Kidney epithelial cell (primary cell): ENCODE measurements around the gene PAPSS2. TPM values are rescaled to one million over a fixed set of nuclear protein-coding genes. Genes with fewer than 3 reads are reported as not detected.

Experiments
- DNase-seq: peaks from one replicate; pipeline ENCODE4 v3.0.0-alpha.2; 2010; ENCODE audit warnings: low read depth
- H3K27me3 ChIP-seq: 2 replicates; pipeline ENCODE4 v1.6.0; 2011; ENCODE audit warnings: low read length; ENCODE audit not compliant: control insufficient read depth, insufficient read depth
- H3K36me3 ChIP-seq: 2 replicates; pipeline ENCODE4 v1.5.1; 2011; ENCODE audit warnings: low read length; ENCODE audit not compliant: control insufficient read depth, insufficient read depth
- H3K4me3 ChIP-seq: 2 replicates; pipeline ENCODE4 v1.5.1; 2011; ENCODE audit warnings: low read depth, mild to moderate bottlenecking, control low read depth, low read length
- total RNA-seq: library from RNA; depleted of rRNA; stranded (reverse); fragments of >200 nt; gene quantifications from 2 replicates; pipeline ENCODE4 v1.2.3, GENCODE V29; 2015
- TF ChIP-seq, protein P1 (sequence below): IDR thresholded peaks from 2 replicates; pipeline ENCODE4 v1.5.1; 2011; ENCODE audit warnings: mild to moderate bottlenecking, moderate library complexity, low read length, control low read depth, inconsistent platforms; ENCODE audit not compliant: insufficient read depth, poor library complexity, severe bottlenecking

The PAPSS2 gene
- total RNA-seq, 1 donor from 2014 or later, result 11.4 TPM

DNA sequence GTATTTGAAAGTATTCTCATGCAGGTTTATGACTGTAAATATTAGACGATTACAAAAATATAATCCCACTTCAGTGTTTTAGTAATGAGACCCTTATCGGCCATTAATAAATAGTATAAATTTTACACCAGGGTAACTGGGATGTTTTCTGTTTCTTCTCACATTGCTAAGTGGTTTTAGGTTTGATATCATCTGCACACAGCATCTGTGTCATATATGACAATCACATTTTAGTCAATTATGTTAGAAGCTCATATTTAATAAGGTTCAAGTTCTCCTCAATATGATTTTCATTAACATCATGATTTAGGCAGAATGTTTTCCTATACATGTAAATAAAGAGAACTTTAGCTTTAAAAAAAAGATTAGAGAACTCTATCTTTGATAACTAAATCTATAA, 91.6 kb downstream of the PAPSS2 start:
- Histone ChIP-seq H3K27me3 (no peaks in the 10 kb centered on the region), H3K36me3 (no peaks in the 10 kb centered on the region), H3K4me3 (no peak overlapping the region)
- no peak for DNase-seq
- TF ChIP-seq, protein P1, sequence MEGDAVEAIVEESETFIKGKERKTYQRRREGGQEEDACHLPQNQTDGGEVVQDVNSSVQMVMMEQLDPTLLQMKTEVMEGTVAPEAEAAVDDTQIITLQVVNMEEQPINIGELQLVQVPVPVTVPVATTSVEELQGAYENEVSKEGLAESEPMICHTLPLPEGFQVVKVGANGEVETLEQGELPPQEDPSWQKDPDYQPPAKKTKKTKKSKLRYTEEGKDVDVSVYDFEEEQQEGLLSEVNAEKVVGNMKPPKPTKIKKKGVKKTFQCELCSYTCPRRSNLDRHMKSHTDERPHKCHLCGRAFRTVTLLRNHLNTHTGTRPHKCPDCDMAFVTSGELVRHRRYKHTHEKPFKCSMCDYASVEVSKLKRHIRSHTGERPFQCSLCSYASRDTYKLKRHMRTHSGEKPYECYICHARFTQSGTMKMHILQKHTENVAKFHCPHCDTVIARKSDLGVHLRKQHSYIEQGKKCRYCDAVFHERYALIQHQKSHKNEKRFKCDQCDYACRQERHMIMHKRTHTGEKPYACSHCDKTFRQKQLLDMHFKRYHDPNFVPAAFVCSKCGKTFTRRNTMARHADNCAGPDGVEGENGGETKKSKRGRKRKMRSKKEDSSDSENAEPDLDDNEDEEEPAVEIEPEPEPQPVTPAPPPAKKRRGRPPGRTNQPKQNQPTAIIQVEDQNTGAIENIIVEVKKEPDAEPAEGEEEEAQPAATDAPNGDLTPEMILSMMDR, result no peak

DNA sequence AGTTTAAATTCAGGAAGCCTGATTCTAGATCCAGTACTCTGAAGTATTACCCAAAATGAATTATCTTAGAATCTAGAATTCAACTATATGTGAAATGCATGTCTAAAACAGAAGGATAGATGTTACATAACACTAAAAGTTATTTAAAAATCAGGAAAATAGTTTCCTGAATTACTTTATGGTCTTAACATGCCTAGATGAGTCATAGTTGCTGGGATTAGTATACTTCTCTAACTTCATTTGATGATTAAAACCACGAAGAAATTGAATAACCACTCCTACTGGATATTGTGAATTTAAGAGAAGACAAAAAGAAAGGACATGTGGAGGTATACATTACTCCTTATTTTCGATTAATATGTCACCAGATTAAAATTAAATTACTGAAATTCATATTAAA, 92.9 kb downstream of the PAPSS2 start:
- TF ChIP-seq, protein P1, result no peak
- no peak for DNase-seq
- Histone ChIP-seq H3K36me3 (no peaks in the 10 kb centered on the region), H3K4me3 (no peak overlapping the region), H3K27me3 (no peaks in the 10 kb centered on the region)

DNA sequence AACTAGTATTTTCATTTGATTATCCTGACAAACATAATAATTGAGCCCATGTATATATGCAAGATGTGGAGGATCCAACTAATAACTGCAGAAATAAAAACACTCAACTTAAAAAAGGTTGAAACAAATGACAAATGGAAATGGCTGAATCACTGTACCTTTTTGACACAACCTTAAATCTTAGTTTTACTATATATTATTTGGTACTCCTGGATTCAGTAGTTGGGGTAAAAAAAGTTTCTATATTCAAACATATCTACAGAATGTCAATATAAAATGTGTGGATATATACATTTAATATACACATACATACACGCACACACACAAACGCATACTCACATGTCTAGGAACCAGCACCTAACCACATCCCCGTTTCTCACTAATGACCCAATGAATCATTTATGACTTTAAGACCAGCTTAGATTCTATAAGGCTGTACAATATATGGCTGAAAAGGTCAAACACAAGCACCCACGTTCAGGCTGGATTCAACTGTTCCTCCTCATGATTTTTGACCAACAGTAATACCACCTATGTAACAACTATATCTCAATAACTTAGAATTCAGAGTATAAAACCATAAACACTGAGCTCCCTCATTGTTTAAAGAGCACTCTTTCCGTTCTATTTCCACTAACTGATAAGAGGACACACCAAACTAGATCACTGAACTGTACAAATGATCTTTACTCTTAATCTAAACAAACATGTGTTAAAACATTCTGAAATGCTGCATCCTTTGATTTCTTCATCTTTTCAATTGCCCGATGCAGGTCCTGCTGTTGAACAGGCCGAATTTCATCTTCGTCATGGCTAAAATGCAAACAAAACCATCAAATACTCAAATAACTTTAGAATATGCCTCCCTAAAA, 94.6 kb downstream of the PAPSS2 start:
- H3K27me3 ChIP-seq, result no peaks in the 10 kb centered on the region
- DNase-seq, result no peak
- H3K36me3 ChIP-seq, result no peaks in the 10 kb centered on the region
- H3K4me3 ChIP-seq, result no peak overlapping the region
- TF ChIP-seq, protein P1, result no peak

DNA sequence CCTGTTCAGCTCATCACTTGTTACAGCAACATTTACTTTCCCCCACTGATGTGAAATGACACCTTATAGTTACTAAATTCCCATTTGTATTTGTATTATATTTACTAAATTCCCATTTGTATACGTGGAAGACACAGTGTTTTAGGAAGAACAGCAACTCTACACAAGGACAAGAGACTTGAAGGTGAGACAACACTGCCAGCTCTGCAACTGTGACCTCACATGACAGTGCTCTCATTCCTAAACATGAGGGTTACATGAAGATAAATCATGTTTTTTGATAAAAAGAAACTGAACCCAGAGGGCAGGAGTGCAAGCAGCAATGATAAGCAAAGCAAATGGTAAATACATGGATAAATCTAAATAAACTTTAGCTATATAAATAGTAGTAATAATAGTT, 98.0 kb downstream of the PAPSS2 start:
- no peaks in the 10 kb centered on the region for H3K36me3 ChIP-seq
- no peaks in the 10 kb centered on the region for H3K27me3 ChIP-seq
- DNase-seq, result no peak
- no peak overlapping the region for H3K4me3 ChIP-seq
- TF ChIP-seq, protein P1, result no peak

DNA sequence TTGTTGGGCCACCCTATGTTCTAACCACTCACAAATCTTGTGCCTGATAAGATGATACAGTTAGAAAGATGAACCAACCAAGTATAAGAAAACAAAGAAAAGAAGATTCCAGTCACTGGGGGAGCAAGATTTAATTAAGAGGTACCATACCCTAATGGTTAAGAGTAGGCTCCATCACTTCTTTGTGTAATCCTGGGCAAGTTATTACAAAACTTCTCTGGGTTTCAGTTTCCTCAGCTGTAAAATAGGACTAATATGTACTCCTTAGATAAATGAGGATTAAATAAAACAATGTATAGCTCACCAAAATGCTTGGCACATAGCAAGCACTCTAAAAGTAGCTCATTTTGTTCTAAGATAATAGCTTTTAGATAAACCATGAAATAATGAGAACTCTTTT, 99.9 kb downstream of the PAPSS2 start:
- Histone ChIP-seq H3K4me3 (no peak overlapping the region), H3K27me3 (no peaks in the 10 kb centered on the region), H3K36me3 (no peaks in the 10 kb centered on the region)
- TF ChIP-seq, protein P1, result no peak
- no peak for DNase-seq

DNA sequence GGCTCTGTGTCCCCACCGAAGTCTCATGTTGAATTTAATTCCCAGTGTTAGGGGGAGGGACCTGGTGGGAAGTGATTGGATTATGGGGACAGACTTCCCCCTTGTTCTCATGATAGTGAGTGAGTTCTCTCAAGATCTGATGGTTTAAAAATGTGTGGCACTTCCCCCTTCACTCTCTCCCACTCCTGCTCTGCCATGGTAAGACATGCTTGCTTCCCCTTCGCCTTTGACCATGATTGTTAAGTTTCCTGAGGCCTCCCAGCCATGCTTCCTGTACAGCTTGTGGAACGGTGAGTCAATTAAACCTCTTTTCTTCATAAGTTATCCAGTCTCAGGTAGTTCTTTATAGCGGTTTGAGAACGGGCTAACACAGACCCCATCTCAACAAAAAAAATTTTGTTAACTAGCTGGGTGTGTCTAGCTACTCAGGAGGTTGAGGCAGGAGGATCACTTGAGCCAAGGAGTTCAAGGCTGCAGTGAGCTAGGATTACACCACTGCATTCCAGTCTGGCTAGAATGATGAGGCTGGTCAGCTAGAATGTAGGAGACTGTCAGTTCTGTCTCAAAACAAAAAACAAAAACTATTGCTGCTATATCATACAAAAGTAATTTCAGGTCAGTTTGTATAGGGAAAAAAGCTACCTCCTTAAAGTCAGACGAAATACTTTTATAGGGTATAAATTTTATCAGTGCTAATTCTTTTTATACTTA, 100.7 kb downstream of the PAPSS2 start:
- Histone ChIP-seq H3K27me3 (no peaks in the 10 kb centered on the region), H3K36me3 (no peaks in the 10 kb centered on the region), H3K4me3 (no peak overlapping the region)
- DNase-seq, result no peak
- TF ChIP-seq, protein P1, result no peak
